NOMO-1 treated with dmso at 0.1 percent for 144 hours (cell line): ENCODE measurements around the gene RAD50.
"Not testable (repeated sequence)": the region's sequence is repeated elsewhere in the genome, so short reads cannot be mapped to it uniquely, and the experiment has no call there.

Experiments
- DNase-seq: peaks from one replicate; lab custom pipeline; 2025; ENCODE audit not compliant: unreplicated experiment; lab: John Stamatoyannopoulos, UW

RAD50 gene

DNA sequence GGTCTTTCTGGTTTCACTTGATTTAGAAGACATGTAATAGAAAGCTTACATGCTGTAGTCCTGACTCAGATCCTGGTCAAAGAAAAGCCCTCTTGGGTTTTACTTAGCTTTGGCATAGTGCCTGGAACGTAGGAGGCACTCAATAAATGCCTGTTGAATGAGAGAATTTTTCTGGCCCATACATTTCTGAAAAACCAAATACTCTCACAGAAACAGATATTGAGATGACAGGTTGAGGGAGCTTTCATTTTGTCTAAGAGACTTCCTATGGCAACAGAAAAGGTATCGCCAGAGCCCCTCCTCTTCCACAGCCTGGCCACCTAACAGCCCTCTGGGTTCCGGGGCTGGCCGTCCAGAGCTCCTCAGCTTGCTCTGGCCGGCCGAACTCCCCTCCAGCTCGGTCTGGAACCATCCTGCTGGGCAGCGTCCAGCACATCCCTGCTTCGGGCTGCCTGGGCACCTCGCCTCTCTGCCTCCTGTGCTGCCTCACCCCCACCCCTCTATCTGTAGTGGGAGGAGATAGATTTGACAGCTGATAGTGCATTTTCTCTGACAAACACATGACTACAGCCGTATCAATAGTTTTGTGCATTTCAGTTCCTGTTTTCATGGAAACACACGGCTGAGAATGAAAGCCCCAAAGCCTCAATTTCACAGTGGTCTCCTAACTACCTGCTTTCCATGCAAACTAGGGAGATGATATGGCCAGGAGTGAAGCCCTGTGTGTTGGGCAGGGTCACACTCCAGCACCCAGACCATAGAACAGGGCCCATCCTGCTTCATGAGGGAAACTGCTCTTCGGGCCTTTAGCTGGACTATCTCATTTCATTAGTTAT lies 118.1 kb downstream of the RAD50 start:
- DNase-seq: no peak

DNA sequence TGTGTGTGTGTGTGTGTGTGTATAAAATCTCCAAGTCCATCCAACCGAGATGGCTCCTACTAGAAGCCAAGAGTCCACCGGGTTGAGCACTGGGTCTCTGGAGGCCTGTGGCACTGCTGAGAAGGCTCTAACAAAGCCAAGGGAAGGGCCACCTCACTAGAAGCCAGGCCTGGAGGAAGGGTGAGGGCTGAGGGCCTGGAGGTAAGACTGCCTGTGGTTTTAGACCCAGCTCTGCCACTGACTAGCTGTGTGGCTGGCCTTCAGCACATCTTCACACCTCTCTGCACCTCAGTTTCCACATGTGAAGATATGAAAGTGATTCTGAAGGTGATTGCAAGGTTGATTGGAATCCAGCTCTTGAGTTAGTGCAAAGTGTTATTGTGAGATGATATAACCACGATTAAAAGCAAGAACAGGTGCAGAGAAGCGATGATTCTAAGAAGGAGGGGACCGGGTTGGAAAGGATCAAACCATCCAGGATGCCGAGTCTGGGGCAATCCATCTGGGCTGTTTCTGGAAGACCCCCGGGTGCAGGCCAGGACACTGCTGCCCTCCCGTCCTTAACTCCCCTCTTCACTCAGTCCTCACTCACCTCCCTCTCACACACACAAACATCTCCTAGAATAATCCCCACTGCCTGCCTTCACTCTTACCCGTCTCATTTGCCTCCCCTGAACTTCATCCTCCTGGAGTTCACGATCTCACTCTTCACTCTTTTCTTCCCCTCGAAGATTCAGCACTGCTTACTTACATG lies 119.3 kb downstream of the RAD50 start:
- no peak for DNase-seq

- DNase-seq: no peak
Measured at GRCh38 chr5:132677191-132677590, 120.4 kb downstream of the RAD50 start.

DNA sequence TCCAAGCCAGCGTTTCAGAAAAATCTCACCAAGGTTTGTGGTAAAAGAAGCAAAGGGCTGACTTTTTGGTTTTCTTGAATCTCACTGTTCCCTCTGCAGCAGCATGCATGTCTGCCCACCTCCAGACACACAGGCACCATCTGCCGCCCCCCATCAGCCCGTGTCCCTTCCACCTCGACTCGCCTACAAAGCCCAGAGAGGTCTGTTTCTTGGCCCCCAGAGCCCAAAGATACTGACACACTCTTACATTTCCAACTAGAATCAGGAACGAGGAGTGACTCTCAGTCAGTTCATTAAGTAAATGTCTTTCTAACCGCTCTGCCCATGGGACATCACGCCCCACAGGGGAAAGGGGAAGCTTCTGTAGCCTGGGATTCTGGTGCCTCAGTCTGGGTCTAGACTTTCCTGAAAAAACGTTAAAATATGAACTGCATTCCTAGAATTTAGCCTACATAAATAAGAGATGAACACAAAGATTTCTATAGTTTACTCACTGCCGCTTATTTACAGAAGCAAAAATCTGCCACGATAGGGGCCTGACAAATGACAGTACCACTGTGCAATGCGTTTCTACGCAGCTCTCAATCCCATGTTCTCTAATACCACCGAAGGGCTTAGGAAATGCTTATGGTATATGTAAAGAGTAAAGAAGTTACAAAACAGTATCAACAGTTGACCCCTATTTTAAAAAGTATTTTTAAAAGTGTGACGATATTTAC lies 121.1 kb downstream of the RAD50 start:
- no peak for DNase-seq

GRCh38 chr5:132678735-132679134 lies 122.0 kb downstream of the RAD50 start:
- no peak for DNase-seq

DNA sequence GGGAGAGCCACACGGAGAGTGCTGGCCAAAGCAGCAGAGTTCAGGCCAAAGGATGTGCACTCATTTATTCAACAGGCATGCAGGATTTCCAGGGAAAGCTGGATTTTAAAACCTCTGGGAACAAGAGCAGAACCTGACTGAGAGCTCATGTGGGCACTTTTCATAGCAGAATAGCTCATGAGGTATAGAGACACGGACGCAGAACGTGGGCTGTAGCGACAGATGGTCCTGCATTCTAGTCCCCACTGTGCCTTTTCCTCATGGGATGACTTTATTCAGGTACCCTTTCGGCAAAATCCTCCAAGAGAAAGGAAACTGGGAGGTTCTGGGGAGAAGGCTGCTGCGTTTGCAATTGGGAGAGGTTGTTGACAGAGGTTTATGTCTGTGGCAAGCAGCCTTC lies 122.4 kb downstream of the RAD50 start:
- DNase-seq: no peak

DNA sequence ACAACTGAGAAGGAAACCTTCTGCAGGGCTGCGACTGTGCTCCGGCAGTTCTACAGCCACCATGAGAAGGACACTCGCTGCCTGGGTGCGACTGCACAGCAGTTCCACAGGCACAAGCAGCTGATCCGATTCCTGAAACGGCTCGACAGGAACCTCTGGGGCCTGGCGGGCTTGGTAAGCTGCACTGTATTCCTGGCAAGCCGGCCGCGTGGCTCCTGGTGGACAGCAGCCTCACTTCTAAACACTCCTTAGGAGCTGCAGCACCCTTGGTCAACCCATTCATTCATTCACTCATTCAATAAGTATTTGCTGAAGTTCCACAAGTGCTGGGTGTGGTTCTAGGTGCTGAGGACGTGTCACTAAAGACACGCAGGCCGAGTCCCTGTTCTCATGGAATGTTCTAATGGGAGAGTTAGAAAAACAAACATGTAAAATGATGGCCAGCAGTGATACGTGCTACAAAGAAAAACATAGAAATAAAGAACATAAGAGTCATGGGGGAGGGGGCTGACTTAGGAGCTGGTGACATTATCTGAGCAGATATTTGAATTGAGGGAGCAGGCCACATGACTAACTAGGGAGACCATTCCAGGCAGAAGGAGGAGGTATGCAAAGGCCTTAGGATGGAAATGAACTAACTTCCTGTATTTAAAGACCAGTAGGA lies 123.1 kb downstream of the RAD50 start:
- no peak for DNase-seq

GRCh38 chr5:132680780-132681475 lies 124.2 kb downstream of the RAD50 start:
- no peak for DNase-seq

DNA sequence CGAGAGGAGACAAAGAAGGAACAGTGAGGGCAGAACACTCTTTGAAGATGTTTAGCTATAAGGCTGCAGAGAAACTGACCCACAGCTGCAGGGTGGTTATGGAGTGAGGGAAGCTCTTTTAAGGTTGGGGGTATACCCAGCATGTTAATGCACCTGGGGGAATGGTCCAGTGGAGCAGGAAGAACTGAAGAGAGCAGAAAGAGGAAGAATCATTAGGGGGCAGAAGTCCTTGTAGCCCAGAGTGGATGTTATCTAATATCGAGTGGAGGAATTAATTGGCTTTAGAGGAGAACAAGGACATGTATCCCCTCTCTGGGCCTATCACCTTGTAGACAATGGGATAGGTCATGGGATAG lies 124.7 kb downstream of the RAD50 start:
- no peak for DNase-seq

DNA sequence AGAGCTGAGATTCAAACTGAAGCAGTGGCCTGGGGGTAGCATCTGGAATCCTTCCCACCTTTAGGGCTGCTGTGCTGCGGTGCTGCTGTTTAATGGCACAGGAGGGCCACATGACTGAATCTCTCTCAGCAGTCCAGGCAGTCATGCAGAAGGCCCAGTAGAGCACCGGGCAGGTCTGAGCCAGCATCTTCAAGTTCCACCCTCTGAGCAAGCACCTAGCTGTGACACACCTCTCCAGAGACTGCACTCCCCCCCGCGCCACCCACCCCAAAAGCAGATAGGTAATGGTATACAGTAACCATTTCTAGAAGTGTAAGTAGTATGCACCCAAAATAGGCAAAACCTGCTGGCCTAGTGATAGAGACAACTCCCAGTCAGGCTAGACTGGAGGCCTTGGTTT lies 125.2 kb downstream of the RAD50 start:
- DNase-seq: no peak

DNA sequence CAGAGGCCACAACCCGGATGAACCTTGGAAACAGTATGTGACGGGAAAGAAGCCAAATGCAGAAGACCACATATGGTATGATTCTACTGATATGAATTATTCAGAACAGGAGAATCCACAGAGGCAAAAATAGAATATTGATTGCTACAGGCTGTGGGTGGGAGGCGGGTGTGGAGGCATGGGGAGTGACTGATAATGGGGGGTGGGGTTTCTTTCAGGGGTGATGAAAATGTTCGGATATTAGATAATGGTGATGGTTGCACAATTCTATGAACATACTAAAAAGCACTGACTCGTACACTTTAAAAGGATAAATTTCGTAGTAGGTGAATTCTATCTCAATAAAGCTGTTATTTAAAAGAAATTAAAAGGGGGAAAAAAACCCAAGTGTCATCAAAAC lies 127.7 kb downstream of the RAD50 start:
- no peak for DNase-seq

- no peak for DNase-seq
Measured at GRCh38 chr5:132684922-132685720, 128.3 kb downstream of the RAD50 start.

DNA sequence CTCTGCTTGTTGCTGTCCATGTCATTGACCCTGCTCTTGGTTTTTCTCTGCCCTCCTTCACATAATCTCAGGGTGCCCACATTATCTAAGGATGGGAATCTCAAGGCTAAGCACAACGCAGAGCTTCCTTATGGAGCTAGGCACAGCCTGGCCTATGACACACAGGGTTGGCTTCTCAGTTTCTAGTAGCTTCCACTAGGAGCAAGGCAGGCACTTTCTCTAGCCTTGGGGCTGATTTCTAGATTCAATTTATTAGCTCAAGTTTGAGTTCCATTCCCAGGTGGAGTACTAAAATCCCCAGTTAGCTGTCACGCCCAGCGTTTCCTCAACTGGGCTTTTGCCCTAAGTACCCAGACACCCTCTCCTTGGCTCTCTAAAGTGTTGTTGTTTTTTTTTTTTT lies 129.4 kb downstream of the RAD50 start:
- no peak for DNase-seq

DNA sequence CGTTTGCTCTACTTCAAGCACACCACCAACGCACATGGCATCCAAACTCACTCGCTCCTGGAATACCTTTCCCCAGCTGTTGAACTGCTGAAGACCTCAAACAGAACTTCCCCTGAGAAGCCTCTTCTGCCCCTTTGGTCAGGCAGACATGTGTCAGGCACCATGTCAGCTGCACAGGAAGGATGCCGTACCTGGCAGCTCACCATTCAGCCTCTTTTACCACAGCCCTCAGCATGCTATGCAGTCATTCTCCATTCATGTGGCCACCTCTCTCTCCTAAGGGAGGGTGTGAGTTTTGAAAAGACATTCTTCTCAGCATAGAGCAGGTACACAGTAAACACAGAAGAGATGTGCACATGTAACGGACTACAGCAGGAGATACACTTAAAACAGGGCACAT lies 131.2 kb downstream of the RAD50 start:
- DNase-seq: no peak

DNA sequence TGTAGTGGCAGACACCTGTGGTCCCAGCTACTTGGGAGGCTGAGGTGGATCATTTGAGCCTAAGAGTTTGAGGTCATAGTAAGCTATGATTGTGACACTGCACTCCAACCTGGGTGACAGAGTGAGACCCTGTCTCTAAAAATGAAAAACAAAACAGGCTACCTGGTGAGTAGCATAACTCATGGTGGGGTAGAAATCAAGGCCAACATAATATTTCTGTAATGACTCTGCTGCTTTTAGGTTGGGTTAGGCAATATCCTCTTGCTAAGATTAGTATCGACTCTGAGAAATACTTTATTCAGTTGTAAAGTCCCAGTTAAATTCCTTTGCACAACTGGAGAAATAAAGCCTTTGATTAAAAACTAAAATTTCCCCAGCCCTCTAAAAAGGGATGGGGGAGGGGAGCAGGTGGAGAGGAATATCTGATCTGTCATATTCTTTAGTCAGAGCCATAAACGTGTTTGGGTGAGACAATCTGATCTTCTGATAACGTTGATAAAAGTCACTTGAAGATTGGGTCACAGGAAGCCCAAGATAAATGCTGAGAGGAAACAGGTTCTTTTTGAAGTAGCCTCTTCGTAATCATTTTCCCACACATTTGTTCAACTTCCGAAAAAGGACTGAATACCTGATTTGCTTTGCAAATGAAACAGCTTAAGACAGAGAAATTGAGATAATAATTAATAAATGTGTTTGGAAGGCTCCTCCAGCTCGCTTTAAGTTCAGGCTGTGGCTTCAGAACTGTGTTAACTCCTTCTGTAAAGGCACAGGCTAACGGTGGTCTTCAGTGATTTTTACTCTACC lies 132.0 kb downstream of the RAD50 start:
- peak; percentile 27 for DNase-seq

DNA sequence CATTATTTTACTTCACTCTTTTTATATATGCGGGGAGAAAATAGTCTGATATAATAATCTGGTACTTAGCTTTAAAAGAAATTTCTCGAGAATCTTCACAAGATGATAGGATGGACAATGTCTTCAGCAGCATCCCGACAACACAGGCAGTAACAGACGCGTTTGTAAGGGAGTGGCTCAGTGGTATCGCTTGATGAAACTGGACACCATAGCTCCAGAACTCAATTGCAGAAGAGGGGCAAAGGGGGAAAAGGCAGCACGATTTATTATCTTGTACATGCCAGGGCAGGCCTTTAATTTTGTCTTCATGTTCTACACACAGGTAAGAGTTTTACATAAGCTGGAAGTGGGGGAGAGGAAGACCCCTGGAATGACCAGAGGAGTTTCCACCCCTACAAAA lies 132.7 kb downstream of the RAD50 start:
- DNase-seq: no peak

DNA sequence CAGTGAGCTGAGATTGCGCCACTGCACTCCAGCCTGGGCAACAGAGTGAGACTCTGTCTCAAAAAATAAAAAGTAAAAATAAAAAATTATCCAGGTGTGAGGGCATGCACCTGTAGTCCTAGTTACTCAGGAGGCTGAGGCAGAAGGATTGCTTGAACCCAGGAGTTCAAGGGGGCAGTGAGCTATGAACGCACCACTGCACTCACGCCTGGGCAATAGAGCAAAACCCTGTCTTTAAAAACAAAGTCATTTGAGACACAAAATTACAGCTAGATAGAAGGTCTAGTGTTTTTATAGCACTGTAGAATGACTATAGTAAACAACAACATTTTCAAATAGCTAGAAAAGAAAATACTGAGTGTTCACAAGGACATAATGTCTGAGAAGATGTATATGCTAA lies 133.4 kb downstream of the RAD50 start:
- no peak for DNase-seq

DNA sequence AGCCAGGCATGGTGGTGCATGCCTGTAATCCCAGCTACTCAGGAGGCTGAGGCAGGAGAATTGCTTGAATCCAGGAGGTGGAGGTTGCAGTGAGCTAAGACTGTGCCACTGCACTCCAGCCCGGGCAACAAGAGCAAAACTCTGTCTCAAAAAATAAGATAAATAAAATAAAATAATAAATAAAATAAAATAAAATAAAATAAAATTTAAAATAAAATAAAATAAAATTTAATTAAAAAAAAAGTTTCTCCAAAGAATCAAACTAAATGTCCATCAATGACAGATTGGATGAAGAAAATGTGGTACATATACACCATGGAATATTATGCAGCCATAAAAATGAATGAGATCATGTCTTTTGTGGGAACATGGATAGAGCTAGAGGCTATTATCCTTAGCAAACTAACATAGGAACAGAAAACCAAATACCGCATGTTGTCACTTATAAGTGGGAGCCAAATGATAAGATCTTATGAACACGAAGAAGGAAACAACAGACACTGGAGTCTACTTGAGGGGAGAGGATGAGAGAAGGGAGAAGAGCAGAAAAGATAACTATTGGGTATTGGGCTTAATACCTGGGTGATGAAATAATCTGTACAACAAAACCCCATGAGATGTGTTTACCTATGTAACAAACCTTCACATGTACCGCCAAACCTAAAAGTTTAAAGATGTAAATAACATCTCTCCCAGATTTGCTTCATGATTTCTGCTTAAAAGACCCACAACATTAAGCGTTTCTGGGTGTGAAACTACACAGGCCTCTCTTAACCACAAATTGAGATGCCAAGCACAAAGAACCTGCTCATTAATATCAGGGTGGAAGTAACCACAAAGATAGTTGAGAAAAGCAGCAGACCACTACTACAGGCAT lies 135.2 kb downstream of the RAD50 start:
- not testable (repeated sequence) for DNase-seq
